Prostate gland (tissue), 2 donors: ENCODE measurements around the gene UVSSA. TPM values are rescaled to one million over a fixed set of nuclear protein-coding genes. Genes with fewer than 3 reads are reported as not detected.

ENCODE experiments used
- DNase-seq: peaks from one replicate; pipeline ENCODE4 v3.0.0-alpha.2; 2019; ENCODE audit warnings: low spot score
- H3K27ac ChIP-seq, 2 donors: fragments of 200-600 bp; sonication (generic); 2 replicates each; pipeline ENCODE4 v1.5.1; 2017 to 2019
- H3K27me3 ChIP-seq: fragments of 200-600 bp; sonication (generic); replicated peaks from 2 replicates; pipeline ENCODE4 v1.5.1; 2019; ENCODE audit not compliant: insufficient read depth
- H3K36me3 ChIP-seq, 2 donors: fragments of 200-600 bp; sonication (generic); 1 replicate in 1 of 2; 2 replicates in 1 of 2; pipeline versions ENCODE4 v1.5.1 to v1.8.1; 2017 to 2019
- H3K4me1 ChIP-seq: fragments of 200-600 bp; sonication (generic); replicated peaks from 2 replicates; pipeline ENCODE4 v1.5.1; 2019
- H3K4me3 ChIP-seq, 2 donors: fragments of 200-600 bp; sonication (generic); 2 replicates each; pipeline ENCODE4 v1.5.1; 2017 to 2019
- H3K9me3 ChIP-seq: fragments of 200-600 bp; sonication (generic); 2 replicates; pipeline ENCODE4 v1.5.1; 2017
- POLR2A ChIP-seq: fragments of 450-650 bp; IDR thresholded peaks from one replicate; pipeline ENCODE4 v1.6.1; 2016; ENCODE audit warnings: antibody characterized with exemption, mild to moderate bottlenecking
- POLR2AphosphoS5 ChIP-seq: sonication (generic); formaldehyde crosslinking; IDR thresholded peaks from one replicate; pipeline ENCODE4 v1.6.1; 2017; ENCODE audit warnings: antibody characterized with exemption
- WGBS: methylation state at CpG from one replicate; pipeline ENCODE4 v1.1.5; 2018; 5-methylcytosine and 5-hydroxymethylcytosine counted together
- intact Hi-C: fragments of 100-400 bp; cut with DNase I; formaldehyde crosslinking; loops from one replicate; pipeline ENCODE4 v1.14.2; 2022
- total RNA-seq, 2 donors: library from RNA; depleted of rRNA; stranded (reverse); fragments of >200 nt; gene quantifications; one replicate each; pipeline ENCODE4 v1.1.0, GENCODE V29; 2016
- TF ChIP-seq, protein P1 (sequence below), 4 experiments: fragments of 200-600 bp in 2 of 4; fragments of 450-650 bp in 2 of 4; sonication (generic) in 2 of 4; IDR thresholded peaks; 1 replicate in 3 of 4; 2 replicates in 1 of 4; pipeline ENCODE4 v1.5.1; 2016 to 2019; ENCODE audit warnings: antibody characterized with exemption in 4 of 4, mild to moderate bottlenecking in 2 of 4, moderate library complexity in 2 of 4

The UVSSA gene
- total RNA-seq, 2 donors from 2014 or later: 20.8 to 47.9 TPM

DNA sequence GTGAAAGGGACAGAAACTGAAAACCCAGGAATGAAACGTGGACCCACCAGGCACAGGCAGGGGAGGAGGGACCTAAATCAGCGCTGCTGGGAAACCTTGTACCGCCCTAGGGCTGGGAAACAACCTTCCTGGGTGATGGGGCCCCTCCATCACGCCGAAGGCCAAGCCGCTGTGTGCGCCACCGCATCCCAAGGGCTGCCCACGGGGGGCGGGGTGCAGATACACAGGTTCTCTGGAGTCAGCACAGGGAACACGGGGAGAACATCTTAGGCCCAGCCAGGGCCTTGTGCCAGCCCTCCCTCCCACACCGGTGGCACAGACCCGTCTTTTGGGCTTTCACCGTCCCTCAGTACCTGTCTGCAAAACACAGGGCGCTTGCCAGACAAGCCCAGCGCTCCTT is 13.0 kb downstream of the UVSSA start:
- Histone ChIP-seq H3K27me3 (no peaks in the 10 kb centered on the region), H3K27ac (no peak overlapping the region), H3K9me3 (no peaks in the 10 kb centered on the region), H3K4me1 (no peaks in the 10 kb centered on the region), H3K4me3 (no peak overlapping the region), H3K36me3 (peaks cover 0 to 6% of the 10 kb centered on the region in 2 donors)
- intact Hi-C loops: loop anchor here (5.0 kb wide), 1 partner anchor 272 kb away; no protein-coding TSS in a partner anchor
- WGBS: 86% methylated on average over 16 of the region's 16 CpGs
- no peak for DNase-seq
- no peak for TF ChIP-seq POLR2AphosphoS5
- TF ChIP-seq, protein P1, sequence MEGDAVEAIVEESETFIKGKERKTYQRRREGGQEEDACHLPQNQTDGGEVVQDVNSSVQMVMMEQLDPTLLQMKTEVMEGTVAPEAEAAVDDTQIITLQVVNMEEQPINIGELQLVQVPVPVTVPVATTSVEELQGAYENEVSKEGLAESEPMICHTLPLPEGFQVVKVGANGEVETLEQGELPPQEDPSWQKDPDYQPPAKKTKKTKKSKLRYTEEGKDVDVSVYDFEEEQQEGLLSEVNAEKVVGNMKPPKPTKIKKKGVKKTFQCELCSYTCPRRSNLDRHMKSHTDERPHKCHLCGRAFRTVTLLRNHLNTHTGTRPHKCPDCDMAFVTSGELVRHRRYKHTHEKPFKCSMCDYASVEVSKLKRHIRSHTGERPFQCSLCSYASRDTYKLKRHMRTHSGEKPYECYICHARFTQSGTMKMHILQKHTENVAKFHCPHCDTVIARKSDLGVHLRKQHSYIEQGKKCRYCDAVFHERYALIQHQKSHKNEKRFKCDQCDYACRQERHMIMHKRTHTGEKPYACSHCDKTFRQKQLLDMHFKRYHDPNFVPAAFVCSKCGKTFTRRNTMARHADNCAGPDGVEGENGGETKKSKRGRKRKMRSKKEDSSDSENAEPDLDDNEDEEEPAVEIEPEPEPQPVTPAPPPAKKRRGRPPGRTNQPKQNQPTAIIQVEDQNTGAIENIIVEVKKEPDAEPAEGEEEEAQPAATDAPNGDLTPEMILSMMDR (IDR thresholded peaks at IDR 0.05): no peak
- TF ChIP-seq POLR2A: no peak

DNA sequence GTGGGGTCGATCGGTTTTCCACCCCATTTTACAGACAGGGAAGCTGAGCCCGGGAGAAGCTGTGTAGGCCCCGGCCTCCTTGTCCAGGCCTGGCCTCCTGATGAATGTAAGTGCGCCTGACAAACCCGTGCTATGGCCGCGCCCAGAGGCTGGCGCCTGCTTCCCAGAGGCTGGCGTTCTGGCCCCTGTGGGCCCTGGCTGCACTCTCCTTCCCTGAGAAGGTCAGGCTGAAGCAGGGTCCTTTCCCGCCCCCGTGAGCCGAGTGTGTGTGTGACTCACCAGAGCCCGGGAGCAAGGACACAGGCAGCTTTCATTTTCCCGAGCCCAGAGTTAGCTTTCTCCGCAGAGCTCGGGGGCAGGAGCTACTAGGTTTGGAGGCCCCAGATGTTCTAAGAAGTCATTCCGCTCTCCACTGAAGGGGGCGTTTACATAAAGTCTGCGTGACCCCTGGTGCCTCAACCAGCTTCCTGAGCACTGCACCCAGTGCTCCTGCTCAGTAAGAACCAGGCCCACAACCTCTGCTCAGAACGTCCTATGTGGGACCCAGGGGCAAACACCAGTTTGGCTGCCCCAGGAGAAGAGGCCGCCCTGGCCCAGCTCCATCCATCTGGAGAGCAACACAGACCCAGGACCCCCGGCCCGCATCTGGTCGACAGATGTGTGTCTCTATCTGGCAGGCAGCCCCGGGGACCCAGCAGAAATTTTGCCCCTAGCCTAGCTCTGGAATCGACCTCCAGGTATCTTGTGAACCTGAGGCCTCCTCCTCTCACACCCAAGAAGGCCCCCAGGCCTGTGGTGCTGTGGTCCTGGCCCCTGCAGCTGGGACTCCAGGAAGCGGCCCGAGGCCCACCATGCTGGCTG is 13.6 kb downstream of the UVSSA start:
- no peak for TF ChIP-seq POLR2A
- H3K27me3 ChIP-seq: no peaks in the 10 kb centered on the region
- no peak overlapping the region for H3K4me3 ChIP-seq
- H3K36me3 ChIP-seq: peaks cover 0 to 6% of the 10 kb centered on the region in 2 donors
- WGBS: 89% methylated on average over 29 of the region's 29 CpGs
- H3K4me1 ChIP-seq: no peaks in the 10 kb centered on the region
- no peak overlapping the region for H3K27ac ChIP-seq
- DNase-seq: no peak
- no peaks in the 10 kb centered on the region for H3K9me3 ChIP-seq
- intact Hi-C loops: no loop called here

DNA sequence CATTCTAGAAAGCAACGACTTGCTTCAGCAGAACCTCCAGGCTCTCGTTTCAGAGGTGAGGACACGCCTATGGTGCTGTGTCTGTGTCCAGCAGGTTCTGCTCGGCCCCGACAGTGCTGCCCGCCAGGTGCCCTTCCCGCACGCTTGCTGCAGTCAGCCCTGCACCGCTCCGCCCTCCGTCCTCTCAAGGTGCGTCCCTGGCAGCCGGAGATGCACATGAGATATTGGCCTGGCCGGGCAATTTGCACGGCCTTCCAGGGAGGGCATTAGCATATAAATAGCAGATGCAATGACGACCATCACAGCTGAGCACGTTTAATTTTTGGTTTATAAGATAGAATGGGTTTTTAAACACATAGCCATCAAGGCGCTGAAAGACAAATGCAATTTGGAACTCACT is 14.4 kb downstream of the UVSSA start:
- no peaks in the 10 kb centered on the region for H3K4me1 ChIP-seq
- TF ChIP-seq, protein P1 (IDR thresholded peaks at IDR 0.05): no peak
- no peak for TF ChIP-seq POLR2A
- no peak for TF ChIP-seq POLR2AphosphoS5
- DNase-seq: no peak
- no peak overlapping the region for H3K4me3 ChIP-seq
- no peaks in the 10 kb centered on the region for H3K27me3 ChIP-seq
- WGBS: 86% methylated on average over 18 of the region's 18 CpGs
- H3K9me3 ChIP-seq: no peaks in the 10 kb centered on the region
- intact Hi-C loops: no loop called here
- H3K36me3 ChIP-seq: peaks cover 0 to 6% of the 10 kb centered on the region in 2 donors
- H3K27ac ChIP-seq: no peak overlapping the region

DNA sequence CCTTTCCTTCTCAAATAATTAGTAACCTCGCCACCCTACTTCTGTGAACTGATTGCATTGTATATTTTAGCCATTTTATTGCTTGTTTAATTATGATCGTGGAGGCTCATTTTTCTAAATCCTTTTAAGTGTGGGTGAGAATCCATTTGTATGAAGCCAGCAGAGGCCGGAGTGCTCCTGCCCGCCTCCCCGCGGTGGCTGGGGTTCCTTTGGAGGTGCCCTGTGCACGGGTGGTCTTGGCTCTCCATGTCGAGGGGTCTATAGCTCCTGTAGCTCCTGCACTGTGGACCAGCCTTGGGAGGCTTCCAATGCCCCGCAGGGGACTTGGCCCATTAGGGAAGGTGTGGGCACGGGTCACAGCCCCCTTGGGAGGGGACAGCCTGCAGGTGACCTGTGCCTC is 15.0 kb downstream of the UVSSA start:
- intact Hi-C loops: no loop called here
- no peak for DNase-seq
- H3K36me3 ChIP-seq: peaks cover 0 to 6% of the 10 kb centered on the region in 2 donors
- TF ChIP-seq, protein P1 (IDR thresholded peaks at IDR 0.05): no peak
- no peak for TF ChIP-seq POLR2A
- no peak for TF ChIP-seq POLR2AphosphoS5
- H3K9me3 ChIP-seq: no peaks in the 10 kb centered on the region
- H3K4me3 ChIP-seq: no peak overlapping the region
- WGBS: 87% methylated on average over 10 of the region's 10 CpGs
- H3K27ac ChIP-seq: no peak overlapping the region
- no peaks in the 10 kb centered on the region for H3K27me3 ChIP-seq
- no peaks in the 10 kb centered on the region for H3K4me1 ChIP-seq

DNA sequence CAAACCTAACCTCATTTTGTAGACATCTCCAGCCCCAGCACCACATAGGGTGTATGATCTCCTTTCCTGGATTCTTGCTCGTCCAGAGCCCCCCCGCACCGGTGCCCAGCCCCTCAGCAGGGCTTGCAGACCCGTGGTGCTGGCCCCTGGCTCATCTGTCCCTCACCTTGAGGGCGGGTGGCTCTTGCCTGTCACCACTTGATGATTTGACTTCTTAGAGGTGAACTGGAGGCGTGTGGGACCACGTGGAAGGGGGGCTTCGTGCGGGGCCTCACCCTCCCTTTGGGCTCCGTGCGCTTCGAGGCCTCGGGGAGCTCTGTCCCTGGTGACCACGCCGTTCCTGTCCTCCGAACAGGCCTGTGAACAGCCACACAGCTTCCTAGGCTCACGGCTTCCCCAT is 15.5 kb downstream of the UVSSA start:
- peaks cover 0 to 6% of the 10 kb centered on the region in 2 donors for H3K36me3 ChIP-seq
- H3K4me3 ChIP-seq: no peak overlapping the region

More for the DNA sequence above, 15.5 kb downstream of the UVSSA start:
- WGBS: 93% methylated on average over 17 of the region's 17 CpGs
- Histone ChIP-seq H3K27ac (no peak overlapping the region), H3K4me1 (no peaks in the 10 kb centered on the region), H3K9me3 (no peaks in the 10 kb centered on the region), H3K27me3 (no peaks in the 10 kb centered on the region)
- intact Hi-C loops: no loop called here
- TF ChIP-seq POLR2AphosphoS5 (no peak), POLR2A (no peak)
- TF ChIP-seq, protein P1 (IDR thresholded peaks at IDR 0.05): no peak
- DNase-seq: no peak
